Activated CD4-positive, alpha-beta T cell treated with anti-CD3 and anti-CD28 coated beads, Interleukin-2, amount 10 ng/mL, durations not matched to agents 7 days and 5 days (primary cell): ENCODE data around the gene MXD1. TPM values are rescaled to one million over a fixed set of nuclear protein-coding genes. Genes with fewer than 3 reads are reported as not detected.

Source experiments
- CTCF ChIA-PET: fragments of 350-600 bp; sonication (Branson Sonifier 250); formaldehyde crosslinking; loops from one replicate; lab custom pipeline; 2021; ENCODE audit warnings: antibody characterized with exemption; lab: Charles Lee
- POLR2A ChIA-PET: fragments of 350-600 bp; sonication (Branson Sonifier 250); formaldehyde crosslinking; loops from one replicate; lab custom pipeline; 2021; ENCODE audit warnings: antibody characterized with exemption; lab: Charles Lee
- DNase-seq: peaks from one replicate; pipeline ENCODE4 v3.0.0-alpha.2; 2020
- H3K27ac Mint-ChIP-seq: one replicate; pipeline ENCODE4 v1.8.0; 2021; ENCODE audit warnings: mild to moderate bottlenecking, moderate library complexity, mixed read lengths
- H3K27me3 Mint-ChIP-seq: one replicate; pipeline ENCODE4 v1.8.0; 2021; ENCODE audit warnings: mixed read lengths
- H3K36me3 Mint-ChIP-seq: one replicate; pipeline ENCODE4 v1.8.0; 2021; ENCODE audit warnings: low read depth, mixed read lengths
- H3K4me1 Mint-ChIP-seq: one replicate; pipeline ENCODE4 v1.8.0; 2021; ENCODE audit warnings: mixed read lengths
- H3K4me3 Mint-ChIP-seq: one replicate; pipeline ENCODE4 v1.8.0; 2021; ENCODE audit warnings: mild to moderate bottlenecking, moderate library complexity, mixed read lengths
- H3K9me3 Mint-ChIP-seq: one replicate; pipeline ENCODE4 v1.8.0; 2021; ENCODE audit warnings: mixed read lengths
- total RNA-seq, 2 experiments: library from RNA; stranded (reverse); gene quantifications; one replicate each; pipeline ENCODE4 v1.2.3, GENCODE V29; 2021

Gene MXD1
- total RNA-seq, 2 experiments from 2014 or later: 17.0 to 19.1 TPM

DNA sequence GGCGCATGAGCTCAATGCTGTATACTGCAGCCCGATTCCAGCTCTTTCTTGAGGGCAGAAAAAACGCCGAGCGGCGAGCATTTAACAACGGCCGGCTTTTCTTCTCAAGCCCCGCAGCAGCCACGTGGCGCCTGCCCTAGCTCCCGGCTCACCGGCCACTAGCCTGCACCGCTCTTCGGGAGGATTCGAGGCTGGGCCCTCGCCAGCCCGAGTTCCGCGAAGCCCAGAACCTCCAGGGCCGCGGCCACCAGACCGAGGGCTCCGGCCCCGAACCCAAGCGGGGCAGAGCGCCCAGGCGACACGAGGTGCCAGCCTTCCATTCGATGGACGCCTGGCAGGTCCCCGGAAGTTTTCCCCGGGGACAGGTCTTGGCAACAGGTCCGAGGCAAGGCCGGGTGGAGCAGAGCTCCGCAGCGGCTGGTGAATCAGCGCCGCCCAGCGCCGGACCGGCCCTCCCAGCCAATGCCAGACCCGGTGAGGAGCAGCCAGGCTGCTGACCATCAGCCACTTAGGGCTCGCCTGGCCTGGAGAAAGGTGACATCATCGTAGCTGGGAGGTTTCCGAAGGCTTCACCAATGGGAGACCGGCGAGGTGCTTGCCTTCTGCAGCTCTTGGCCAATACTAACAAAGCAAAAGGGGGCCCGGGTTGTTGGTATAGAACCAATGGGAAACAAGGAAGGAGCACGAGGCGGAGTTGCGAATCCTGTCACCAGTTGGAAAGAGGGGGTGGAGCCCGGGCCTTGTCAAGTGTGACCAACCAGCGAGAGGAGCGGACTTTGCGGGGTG lies 552 bp upstream of the MXD1 start:
- CTCF ChIA-PET: interaction anchor here (0.6 to 4.2 kb wide), 26 partner anchors 10 to 389 kb away, joined by 3 to 29 read pairs (median 4); partner anchors contain the start of gene C2orf42
- H3K9me3 Mint-ChIP-seq: no peaks in the 10 kb centered on the region
- POLR2A ChIA-PET: interaction anchor here (0.6 to 1.4 kb wide), 7 partner anchors 154 to 477 kb away, joined by 3 to 4 read pairs (median 3); partner anchors contain the start of genes NFU1 and SNRPG
- H3K4me3 Mint-ChIP-seq: peak overlapping the region; percentile 81
- no peaks in the 10 kb centered on the region for H3K27me3 Mint-ChIP-seq
- peak overlapping the region; percentile 90 for H3K27ac Mint-ChIP-seq
- peaks cover 43% of the 10 kb centered on the region for H3K4me1 Mint-ChIP-seq
- H3K36me3 Mint-ChIP-seq: peaks cover 32% of the 10 kb centered on the region
- DNase-seq: peak; percentile 100

DNA sequence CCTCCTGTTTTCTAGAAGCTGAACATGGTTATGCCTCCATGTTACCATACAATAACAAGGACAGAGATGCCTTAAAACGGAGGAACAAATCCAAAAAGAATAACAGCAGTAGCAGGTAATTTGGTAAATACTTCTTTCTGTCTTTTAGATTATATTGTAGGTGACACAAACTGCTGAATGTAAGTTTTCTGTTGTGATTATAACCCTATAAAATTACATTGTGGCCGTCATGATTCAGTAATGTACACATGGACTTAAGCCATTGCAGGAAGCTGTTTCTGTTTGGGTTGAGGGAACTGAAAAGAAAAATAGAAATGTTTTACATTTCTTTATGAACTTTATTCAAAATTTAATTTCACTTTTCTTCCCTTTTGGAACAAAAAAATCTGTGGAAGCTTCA lies 1.2 kb downstream of the MXD1 start:
- peaks cover 36% of the 10 kb centered on the region for H3K36me3 Mint-ChIP-seq
- peaks cover 43% of the 10 kb centered on the region for H3K4me1 Mint-ChIP-seq
- ChIA-PET CTCF (interaction anchor here (0.7 to 0.9 kb wide), 2 partner anchors 155 to 227 kb away, joined by 3 to 4 read pairs; no protein-coding TSS in a partner anchor), POLR2A (interaction anchor here (0.7 kb wide), 1 partner anchor 146 kb away, joined by 3 read pairs; no protein-coding TSS in a partner anchor)
- peak overlapping the region; percentile 69 for H3K4me3 Mint-ChIP-seq
- H3K27me3 Mint-ChIP-seq: no peaks in the 10 kb centered on the region
- DNase-seq: no peak
- H3K27ac Mint-ChIP-seq: peak overlapping the region; percentile 51
- H3K9me3 Mint-ChIP-seq: no peaks in the 10 kb centered on the region

DNA sequence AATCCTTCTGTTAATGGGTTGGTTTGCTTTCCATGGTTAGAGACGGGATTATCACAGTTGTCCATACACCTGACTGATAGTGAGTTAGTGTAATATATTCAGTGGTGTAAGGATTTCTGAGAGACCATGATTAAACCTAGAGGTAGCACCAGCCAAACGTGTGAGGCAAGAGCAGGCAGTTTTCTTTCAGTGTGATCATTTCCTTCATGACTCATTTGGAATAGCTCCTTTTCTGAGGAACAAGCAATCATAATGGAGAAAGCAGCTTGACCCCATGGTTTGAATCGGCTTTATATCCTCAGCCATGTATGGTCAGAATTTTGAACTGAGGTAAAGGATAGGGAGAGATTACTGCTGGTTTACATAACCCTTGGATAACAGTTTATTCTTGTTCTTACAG lies 2.9 kb downstream of the MXD1 start:
- no peak for DNase-seq
- CTCF ChIA-PET: no interaction called here
- Mint-ChIP-seq H3K36me3 (peaks cover 43% of the 10 kb centered on the region), H3K9me3 (no peaks in the 10 kb centered on the region), H3K27ac (no peak overlapping the region), H3K27me3 (no peaks in the 10 kb centered on the region), H3K4me3 (no peak overlapping the region), H3K4me1 (peaks cover 35% of the 10 kb centered on the region)
- POLR2A ChIA-PET: interaction anchor here (0.6 kb wide), 1 partner anchor 376 kb away, joined by 3 read pairs; the partner anchor contains the start of gene SNRPG

- H3K27ac Mint-ChIP-seq: no peak overlapping the region
- H3K4me1 Mint-ChIP-seq: peaks cover 36% of the 10 kb centered on the region
- no peak overlapping the region for H3K4me3 Mint-ChIP-seq
- no peak for DNase-seq
- no peaks in the 10 kb centered on the region for H3K9me3 Mint-ChIP-seq
- no peaks in the 10 kb centered on the region for H3K27me3 Mint-ChIP-seq
- CTCF ChIA-PET: no interaction called here
- POLR2A ChIA-PET: interaction anchor here (0.6 kb wide), 1 partner anchor 375 kb away, joined by 3 read pairs; the partner anchor contains the start of gene SNRPG
- peaks cover 47% of the 10 kb centered on the region for H3K36me3 Mint-ChIP-seq
These were observed 3.5 kb downstream of the MXD1 start for GRCh38 chr2:69918401-69918800.

GRCh38 chr2:69923116-69923515 lies 8.2 kb downstream of the MXD1 start:
- no peak overlapping the region for H3K4me3 Mint-ChIP-seq
- DNase-seq: no peak
- H3K27me3 Mint-ChIP-seq: no peaks in the 10 kb centered on the region
- peaks cover 50% of the 10 kb centered on the region for H3K36me3 Mint-ChIP-seq
- peaks cover 12% of the 10 kb centered on the region for H3K4me1 Mint-ChIP-seq
- ChIA-PET CTCF (interaction anchor here (0.5 to 1.8 kb wide), 8 partner anchors 8 to 496 kb away, joined by 3 to 4 read pairs (median 4); partner anchors contain the start of gene MXD1), POLR2A (no interaction called here)
- no peaks in the 10 kb centered on the region for H3K9me3 Mint-ChIP-seq
- peak overlapping the region; percentile 10 for H3K27ac Mint-ChIP-seq

DNA sequence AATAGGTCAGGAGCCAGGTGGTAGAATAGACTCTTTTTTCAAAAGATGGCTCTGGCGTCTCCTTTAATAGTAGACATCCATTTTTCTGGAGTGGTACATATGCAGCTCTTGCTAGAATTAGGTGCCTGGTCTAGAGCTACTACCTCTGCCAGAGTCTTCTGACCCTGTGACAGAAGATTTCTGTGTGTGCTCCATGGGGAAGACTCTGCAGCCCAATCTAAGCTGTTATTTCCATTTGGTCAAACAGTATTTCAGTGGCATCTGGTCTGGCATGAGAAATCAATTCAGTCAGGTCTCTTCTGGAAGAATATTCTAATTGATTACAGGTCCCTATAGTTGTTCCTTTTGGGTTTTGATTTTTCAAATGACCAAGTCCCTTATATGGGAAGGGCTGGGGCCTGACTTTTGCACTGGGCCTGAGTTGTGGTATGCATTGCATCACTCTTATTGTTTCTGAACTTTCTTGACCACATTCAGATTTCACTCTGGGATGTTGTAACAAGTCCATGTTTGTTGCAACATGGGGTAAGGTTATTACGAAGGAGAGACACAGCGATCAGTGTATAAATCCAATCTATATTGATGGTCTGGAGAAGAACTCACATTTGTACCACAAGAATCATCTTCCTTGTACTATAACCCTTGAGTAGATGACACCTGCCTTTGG lies 12.1 kb downstream of the MXD1 start:
- H3K27ac Mint-ChIP-seq: no peak overlapping the region

DNA sequence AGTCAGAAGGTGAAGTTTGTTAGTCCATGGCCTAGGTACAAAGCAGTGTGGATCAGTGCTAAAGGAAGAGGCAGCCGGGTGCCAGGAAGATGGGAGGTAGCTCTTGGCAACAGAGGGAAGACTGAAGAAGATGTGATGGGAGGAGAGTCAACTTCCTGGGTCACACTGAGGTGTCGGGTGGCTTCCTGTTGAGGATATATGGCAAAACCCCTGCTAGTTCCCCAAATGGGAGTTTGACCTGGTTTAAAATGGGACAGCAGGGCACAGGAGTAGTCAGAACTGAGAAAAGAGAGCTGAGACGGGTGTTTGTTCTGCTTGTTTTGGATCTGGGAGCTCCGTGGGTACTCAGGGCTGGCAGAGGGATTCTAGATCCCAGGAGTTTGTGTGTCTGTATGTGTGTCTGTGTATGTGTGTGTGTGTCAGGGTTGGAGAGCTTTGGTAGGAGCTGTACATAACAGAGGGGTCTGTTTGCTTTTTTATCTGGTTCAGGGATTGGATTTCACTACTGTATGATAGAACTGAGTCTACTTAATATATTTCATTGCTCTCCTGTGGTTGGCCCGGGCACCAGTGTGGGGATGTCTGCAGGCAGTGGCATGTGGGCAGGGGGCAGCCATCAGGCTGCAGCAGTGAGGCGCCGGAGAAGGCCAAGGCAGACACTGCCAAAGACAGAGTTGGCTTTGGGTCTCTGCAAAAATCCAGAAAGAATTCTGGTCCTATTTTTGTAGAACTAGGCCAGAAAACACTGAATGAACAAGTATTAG lies 17.1 kb downstream of the MXD1 start:
- no peak overlapping the region for H3K27ac Mint-ChIP-seq
- ChIA-PET CTCF (interaction anchor here (0.8 to 2.0 kb wide), 3 partner anchors 8 to 123 kb away, joined by 3 to 10 read pairs (median 4); partner anchors contain the start of gene MXD1), POLR2A (interaction anchor here (0.6 kb wide), 1 partner anchor 1314 kb away, joined by 6 read pairs; no protein-coding TSS in a partner anchor)
- DNase-seq: no peak
- peaks cover 26% of the 10 kb centered on the region for H3K4me1 Mint-ChIP-seq
- no peaks in the 10 kb centered on the region for H3K9me3 Mint-ChIP-seq
- no peak overlapping the region for H3K4me3 Mint-ChIP-seq
- H3K36me3 Mint-ChIP-seq: peaks cover 55% of the 10 kb centered on the region
- no peaks in the 10 kb centered on the region for H3K27me3 Mint-ChIP-seq

More for the DNA sequence above, 12.1 kb downstream of the MXD1 start:
- POLR2A ChIA-PET: no interaction called here
- Mint-ChIP-seq H3K9me3 (no peaks in the 10 kb centered on the region), H3K4me3 (no peak overlapping the region), H3K27me3 (no peaks in the 10 kb centered on the region), H3K36me3 (peaks cover 48% of the 10 kb centered on the region), H3K4me1 (peaks cover 17% of the 10 kb centered on the region)
- DNase-seq: no peak
- CTCF ChIA-PET: interaction anchor here (0.6 kb wide), 1 partner anchor 96 kb away, joined by 4 read pairs; no protein-coding TSS in a partner anchor

- no peaks in the 10 kb centered on the region for H3K9me3 Mint-ChIP-seq
- H3K4me1 Mint-ChIP-seq: peaks cover 26% of the 10 kb centered on the region
- no peak overlapping the region for H3K4me3 Mint-ChIP-seq
- no peaks in the 10 kb centered on the region for H3K27me3 Mint-ChIP-seq
- ChIA-PET CTCF (interaction anchor here (1.1 to 2.0 kb wide), 2 partner anchors 9 to 19 kb away, joined by 4 to 10 read pairs; partner anchors contain the start of gene MXD1), POLR2A (interaction anchor here (0.7 kb wide), 1 partner anchor 196 kb away, joined by 3 read pairs; no protein-coding TSS in a partner anchor)
- H3K36me3 Mint-ChIP-seq: peaks cover 56% of the 10 kb centered on the region
- H3K27ac Mint-ChIP-seq: no peak overlapping the region
- no peak for DNase-seq
These were observed 17.6 kb downstream of the MXD1 start for GRCh38 chr2:69932596-69932922.

GRCh38 chr2:69933254-69933828 lies 18.4 kb downstream of the MXD1 start:
- Mint-ChIP-seq H3K27me3 (no peaks in the 10 kb centered on the region), H3K9me3 (no peaks in the 10 kb centered on the region), H3K4me1 (peaks cover 26% of the 10 kb centered on the region), H3K4me3 (no peak overlapping the region), H3K27ac (no peak overlapping the region), H3K36me3 (peaks cover 58% of the 10 kb centered on the region)
- CTCF ChIA-PET: interaction anchor here (0.6 to 2.0 kb wide), 4 partner anchors 10 to 288 kb away, joined by 3 to 10 read pairs (median 4); partner anchors contain the start of gene MXD1
- no peak for DNase-seq
- POLR2A ChIA-PET: interaction anchor here (0.7 kb wide), 1 partner anchor 195 kb away, joined by 3 read pairs; no protein-coding TSS in a partner anchor

- Mint-ChIP-seq H3K4me1 (peaks cover 26% of the 10 kb centered on the region), H3K27me3 (no peaks in the 10 kb centered on the region), H3K4me3 (no peak overlapping the region), H3K27ac (no peak overlapping the region), H3K36me3 (peaks cover 64% of the 10 kb centered on the region), H3K9me3 (no peaks in the 10 kb centered on the region)
- ChIA-PET POLR2A (no interaction called here), CTCF (interaction anchor here (0.6 to 1.5 kb wide), 3 partner anchors 11 to 288 kb away, joined by 3 to 4 read pairs (median 3); no protein-coding TSS in a partner anchor)
- DNase-seq: no peak
These were observed 19.1 kb downstream of the MXD1 start for GRCh38 chr2:69933839-69934613.

GRCh38 chr2:69934614-69934908 lies 19.7 kb downstream of the MXD1 start:
- no peak for DNase-seq
- Mint-ChIP-seq H3K36me3 (peaks cover 65% of the 10 kb centered on the region), H3K27me3 (no peaks in the 10 kb centered on the region), H3K4me3 (no peak overlapping the region), H3K4me1 (peaks cover 25% of the 10 kb centered on the region), H3K9me3 (no peaks in the 10 kb centered on the region), H3K27ac (no peak overlapping the region)
- CTCF ChIA-PET: interaction anchor here (1.0 to 1.5 kb wide), 4 partner anchors 11 to 143 kb away, joined by 3 to 4 read pairs (median 4); no protein-coding TSS in a partner anchor
- POLR2A ChIA-PET: no interaction called here
